BE2C (cell line): ENCODE results near the gene ASCL4.

Source experiments
- DNase-seq: peaks from one replicate; pipeline ENCODE4 v3.0.0-alpha.2; 2020
- H3K27me3 ChIP-seq: fragments of 250-450 bp; sonication (Bioruptor Pico); 2 replicates; pipeline ENCODE4 v1.5.1; 2020; ENCODE audit warnings: mild to moderate bottlenecking
- H3K36me3 ChIP-seq: fragments of 250-450 bp; sonication (Bioruptor Pico); 2 replicates; pipeline ENCODE4 v1.5.1; 2020; ENCODE audit warnings: mild to moderate bottlenecking
- H3K4me1 ChIP-seq: fragments of 250-450 bp; sonication (Bioruptor Pico); 2 replicates; pipeline ENCODE4 v1.5.1; 2020
- H3K4me3 ChIP-seq: 2 replicates; pipeline ENCODE4 v1.5.1; 2011; ENCODE audit warnings: low read depth, low read length
- H3K9me3 ChIP-seq: fragments of 250-450 bp; sonication (Bioruptor Pico); 2 replicates; pipeline ENCODE4 v1.5.1; 2020
- TF ChIP-seq, protein P1 (sequence below): IDR thresholded peaks from 2 replicates; pipeline ENCODE4 v1.5.1; 2012; ENCODE audit warnings: mild to moderate bottlenecking, low read depth, low read length

ASCL4 gene

DNA sequence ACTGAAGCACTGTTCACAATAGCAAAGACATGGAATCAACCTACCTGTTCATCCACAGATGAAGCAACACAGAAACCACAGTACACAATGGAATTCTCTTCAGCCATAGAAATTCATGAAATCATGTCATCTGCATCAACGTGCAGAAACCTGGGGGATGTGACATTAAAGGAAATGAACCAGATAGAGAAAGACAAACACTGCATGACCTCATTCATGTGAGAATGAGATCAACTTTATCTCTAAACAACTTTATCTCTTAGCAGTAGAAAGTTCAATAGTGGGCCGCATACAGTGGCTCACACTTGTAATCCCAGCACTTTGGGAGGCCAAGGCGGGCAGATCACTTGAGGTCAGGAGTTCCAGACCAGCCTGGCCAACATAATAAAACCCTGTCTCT, 19.9 kb downstream of the ASCL4 start:
- no peak for DNase-seq
- H3K4me3 ChIP-seq: no peak overlapping the region
- H3K4me1 ChIP-seq: no peaks in the 10 kb centered on the region
- H3K36me3 ChIP-seq: no peaks in the 10 kb centered on the region
- TF ChIP-seq, protein P1, sequence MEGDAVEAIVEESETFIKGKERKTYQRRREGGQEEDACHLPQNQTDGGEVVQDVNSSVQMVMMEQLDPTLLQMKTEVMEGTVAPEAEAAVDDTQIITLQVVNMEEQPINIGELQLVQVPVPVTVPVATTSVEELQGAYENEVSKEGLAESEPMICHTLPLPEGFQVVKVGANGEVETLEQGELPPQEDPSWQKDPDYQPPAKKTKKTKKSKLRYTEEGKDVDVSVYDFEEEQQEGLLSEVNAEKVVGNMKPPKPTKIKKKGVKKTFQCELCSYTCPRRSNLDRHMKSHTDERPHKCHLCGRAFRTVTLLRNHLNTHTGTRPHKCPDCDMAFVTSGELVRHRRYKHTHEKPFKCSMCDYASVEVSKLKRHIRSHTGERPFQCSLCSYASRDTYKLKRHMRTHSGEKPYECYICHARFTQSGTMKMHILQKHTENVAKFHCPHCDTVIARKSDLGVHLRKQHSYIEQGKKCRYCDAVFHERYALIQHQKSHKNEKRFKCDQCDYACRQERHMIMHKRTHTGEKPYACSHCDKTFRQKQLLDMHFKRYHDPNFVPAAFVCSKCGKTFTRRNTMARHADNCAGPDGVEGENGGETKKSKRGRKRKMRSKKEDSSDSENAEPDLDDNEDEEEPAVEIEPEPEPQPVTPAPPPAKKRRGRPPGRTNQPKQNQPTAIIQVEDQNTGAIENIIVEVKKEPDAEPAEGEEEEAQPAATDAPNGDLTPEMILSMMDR: no peak
- H3K27me3 ChIP-seq: peaks cover 40% of the 10 kb centered on the region
- H3K9me3 ChIP-seq: no peaks in the 10 kb centered on the region

DNA sequence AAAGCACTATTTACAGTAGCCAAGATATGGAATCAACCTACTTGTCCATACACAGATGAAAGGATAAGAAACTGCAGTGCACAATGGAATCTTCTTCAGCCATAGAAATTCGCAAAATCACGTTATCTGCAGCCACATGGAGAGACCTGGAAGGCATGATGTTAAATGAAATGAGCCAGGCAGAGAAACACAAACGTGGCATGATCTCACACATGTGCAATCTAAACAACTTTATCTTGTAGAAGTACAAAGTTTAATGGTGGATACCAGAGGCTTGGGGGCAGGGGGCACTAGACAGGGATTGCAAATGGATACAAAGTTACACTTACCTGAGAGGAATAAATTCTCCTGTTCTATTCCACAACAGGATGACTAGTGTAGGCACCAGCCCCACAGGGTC, 24.1 kb downstream of the ASCL4 start:
- no peak overlapping the region for H3K4me3 ChIP-seq
- H3K27me3 ChIP-seq: peaks cover 39% of the 10 kb centered on the region
- H3K9me3 ChIP-seq: no peaks in the 10 kb centered on the region
- TF ChIP-seq, protein P1: no peak
- no peaks in the 10 kb centered on the region for H3K4me1 ChIP-seq
- H3K36me3 ChIP-seq: no peaks in the 10 kb centered on the region
- DNase-seq: no peak

DNA sequence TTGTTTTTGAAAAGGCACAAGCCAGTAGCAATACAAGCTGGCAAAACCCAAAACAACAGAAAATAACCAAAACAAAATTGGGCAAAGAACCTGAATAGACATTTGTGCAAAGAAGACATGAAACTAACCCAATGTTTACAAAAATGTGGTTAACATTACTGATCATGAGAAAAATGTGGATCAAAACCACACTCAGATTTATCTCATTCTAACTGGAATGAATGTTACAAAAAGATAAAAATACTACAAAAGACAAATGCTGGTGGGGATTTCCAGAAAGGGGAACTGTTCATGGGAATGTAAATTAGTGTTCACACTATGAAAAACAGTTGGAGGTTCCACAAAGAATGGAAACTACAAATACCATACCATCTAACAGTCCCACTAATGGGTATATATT, 26.6 kb downstream of the ASCL4 start:
- no peak for DNase-seq
- H3K4me1 ChIP-seq: no peaks in the 10 kb centered on the region
- no peaks in the 10 kb centered on the region for H3K36me3 ChIP-seq
- TF ChIP-seq, protein P1: no peak
- H3K27me3 ChIP-seq: peaks cover 23% of the 10 kb centered on the region
- H3K9me3 ChIP-seq: no peaks in the 10 kb centered on the region
- no peak overlapping the region for H3K4me3 ChIP-seq

DNA sequence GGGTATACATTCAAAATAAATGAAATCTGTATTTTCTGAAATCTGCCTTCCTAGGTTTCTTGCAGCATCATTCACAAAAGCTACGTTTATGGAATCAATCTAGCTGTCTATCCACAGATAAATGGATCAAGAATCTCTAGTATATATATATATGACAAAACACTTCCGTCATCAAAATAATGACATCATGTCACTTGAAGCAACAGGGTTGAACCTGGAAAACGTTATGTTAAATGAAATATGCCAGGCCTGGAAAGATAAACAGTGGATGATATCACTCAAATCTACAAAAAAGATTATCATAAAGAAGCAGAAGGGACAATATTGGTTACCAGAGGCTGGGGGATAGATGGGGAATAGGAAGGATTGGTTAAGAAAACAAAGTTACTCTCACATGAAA, 28.6 kb downstream of the ASCL4 start:
- Histone ChIP-seq H3K27me3 (peaks cover 7% of the 10 kb centered on the region; the same call in 1 of the 2 replicates), H3K36me3 (no peaks in the 10 kb centered on the region), H3K9me3 (no peaks in the 10 kb centered on the region), H3K4me3 (no peak overlapping the region), H3K4me1 (no peaks in the 10 kb centered on the region)
- DNase-seq: no peak
- TF ChIP-seq, protein P1: no peak

DNA sequence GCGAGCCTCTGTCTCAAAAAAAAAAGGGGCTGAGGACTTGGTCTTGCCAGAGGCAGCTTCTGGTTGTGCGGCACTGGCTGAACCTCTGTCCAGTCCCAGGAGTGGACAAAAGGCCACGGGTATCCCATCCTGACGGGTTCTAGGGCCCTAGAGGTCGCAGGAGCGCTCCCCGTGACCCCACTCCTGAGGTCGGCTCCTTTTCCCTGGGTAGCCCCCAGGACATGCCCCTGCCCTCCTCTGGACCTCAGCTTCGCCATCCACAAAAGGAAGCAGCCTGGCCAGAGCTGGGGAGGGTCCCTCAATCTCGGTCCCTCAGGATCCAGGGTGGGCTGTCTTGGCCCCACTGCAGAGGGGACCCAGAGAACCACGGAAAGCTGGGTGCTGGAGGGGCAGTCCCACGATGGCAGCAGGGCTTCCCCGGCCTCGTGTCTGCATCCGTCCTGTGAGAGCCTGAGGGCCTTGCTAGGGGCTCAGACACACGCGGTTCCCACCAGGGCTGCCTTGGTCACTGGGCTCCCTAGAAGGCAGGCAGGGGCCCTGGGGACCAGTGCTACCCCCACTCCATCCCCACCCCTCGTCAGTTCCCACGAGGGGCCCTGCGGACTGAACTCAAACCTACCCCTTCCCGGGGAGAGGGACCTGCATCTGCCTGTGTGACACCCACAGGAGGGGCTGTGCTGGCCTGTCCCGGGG, 31.1 kb downstream of the ASCL4 start:
- Histone ChIP-seq H3K4me3 (no peak overlapping the region), H3K9me3 (no peaks in the 10 kb centered on the region), H3K27me3 (peaks cover 5% of the 10 kb centered on the region; the same call in 1 of the 2 replicates), H3K4me1 (no peaks in the 10 kb centered on the region), H3K36me3 (no peaks in the 10 kb centered on the region)
- DNase-seq: no peak
- TF ChIP-seq, protein P1: no peak

DNA sequence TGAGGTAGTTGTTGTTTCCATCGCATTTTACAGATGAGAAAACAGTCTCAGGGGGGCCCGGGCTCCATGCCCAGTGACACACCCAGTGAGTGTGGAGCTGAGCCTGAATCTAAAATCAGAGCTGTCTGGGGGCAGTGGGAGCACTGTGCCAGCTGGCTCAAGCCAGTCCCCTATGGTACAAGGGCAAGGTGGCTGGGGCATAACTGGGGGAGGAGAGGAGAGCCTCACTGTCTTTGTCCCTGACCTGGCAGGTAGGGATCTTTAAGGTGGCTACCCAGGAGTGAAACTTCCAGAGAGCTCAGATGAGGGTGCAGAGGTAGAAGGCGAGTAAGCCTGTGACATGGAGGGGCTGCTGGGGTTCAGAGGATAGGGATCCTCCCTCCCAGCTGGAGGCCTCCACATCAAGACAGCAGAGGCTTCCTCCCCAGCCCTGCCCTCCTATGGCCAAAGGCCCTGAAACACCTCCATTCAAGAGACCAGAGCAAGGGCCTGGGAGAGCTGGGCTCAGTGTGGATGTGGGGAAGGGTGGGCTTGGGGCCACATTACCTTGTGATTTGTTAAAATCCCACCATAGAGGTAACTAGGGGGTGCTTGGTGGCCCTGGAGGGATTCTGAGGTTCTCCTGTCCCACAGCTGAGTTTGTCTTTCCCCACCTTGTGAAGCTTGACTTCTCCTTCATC, 33.1 kb downstream of the ASCL4 start:
- TF ChIP-seq, protein P1: no peak
- H3K27me3 ChIP-seq: peaks cover 2% of the 10 kb centered on the region; the same call in 1 of the 2 replicates
- H3K4me3 ChIP-seq: no peak overlapping the region
- DNase-seq: no peak
- no peaks in the 10 kb centered on the region for H3K4me1 ChIP-seq
- no peaks in the 10 kb centered on the region for H3K36me3 ChIP-seq
- no peaks in the 10 kb centered on the region for H3K9me3 ChIP-seq
